ENCODE data around the gene SLC45A2. TPM values are rescaled to one million over a fixed set of nuclear protein-coding genes. Genes with fewer than 3 reads are reported as not detected.

SLC45A2 gene
- polyA plus RNA-seq, 1 donor from 2014 or later = 1.2 TPM

GRCh38 chr5:33939556-33940262, 44.8 kb downstream of the SLC45A2 start:
- Histone ChIP-seq H4K20me1 (ENCODE audit: insufficient read depth) (no peaks in the 10 kb centered on the region), H3K4me3 (ENCODE audit: low read length) (no peak overlapping the region), H2AFZ (ENCODE audit: low read depth, low read length) (no peak overlapping the region), H3K79me2 (replicated peaks; ENCODE audit: insufficient read depth, low read length) (no peaks in the 10 kb centered on the region), H3K9ac (ENCODE audit: low read length) (no peak overlapping the region), H3K36me3 (ENCODE audit: insufficient read depth, low read length) (no peaks in the 10 kb centered on the region), H3K27ac (ENCODE audit: low read length) (no peak overlapping the region), H3K27me3 (ENCODE audit: insufficient read depth, low read depth, low read length) (peaks cover 23% of the 10 kb centered on the region), H3K9me3 (ENCODE audit: low read length) (no peaks in the 10 kb centered on the region), H3K4me2 (ENCODE audit: low read length) (no peak overlapping the region), H3F3A (ENCODE audit: insufficient read depth, low read length, poor library complexity, severe bottlenecking) (no peaks in the 10 kb centered on the region), H3K9me2 (ENCODE audit: insufficient read depth, low read length) (no peaks in the 10 kb centered on the region)
- TF ChIP-seq RAD21 (conservative IDR thresholded peaks at IDR 0.05) = no peak

- Histone ChIP-seq H3K79me2 (replicated peaks; ENCODE audit: insufficient read depth, low read length) (no peaks in the 10 kb centered on the region), H3K27me3 (ENCODE audit: insufficient read depth, low read depth, low read length) (peaks cover 23% of the 10 kb centered on the region), H3K4me3 (ENCODE audit: low read length) (no peak overlapping the region), H4K20me1 (ENCODE audit: insufficient read depth) (no peaks in the 10 kb centered on the region), H3K9me3 (ENCODE audit: low read length) (no peaks in the 10 kb centered on the region), H3K4me2 (ENCODE audit: low read length) (no peak overlapping the region), H2AFZ (ENCODE audit: low read depth, low read length) (no peak overlapping the region), H3K36me3 (ENCODE audit: insufficient read depth, low read length) (no peaks in the 10 kb centered on the region), H3K27ac (ENCODE audit: low read length) (no peak overlapping the region), H3K9me2 (ENCODE audit: insufficient read depth, low read length) (no peaks in the 10 kb centered on the region), H3K9ac (ENCODE audit: low read length) (no peak overlapping the region), H3F3A (ENCODE audit: insufficient read depth, low read length, poor library complexity, severe bottlenecking) (no peaks in the 10 kb centered on the region)
- TF ChIP-seq SMC3 (conservative IDR thresholded peaks at IDR 0.05; ENCODE audit: poor library complexity) (no peak), POLR2AphosphoS5 (IDR thresholded peaks at IDR 0.05) (no peak), EP300 (conservative IDR thresholded peaks at IDR 0.05; ENCODE audit: poor library complexity, severe bottlenecking) (no peak), RAD21 (conservative IDR thresholded peaks at IDR 0.05) (no peak), MXI1 (conservative IDR thresholded peaks at IDR 0.05; ENCODE audit: poor library complexity, severe bottlenecking) (no peak), TAF1 (IDR thresholded peaks at IDR 0.05; ENCODE audit: low read depth) (no peak), EZH2 (IDR thresholded peaks at IDR 0.05; ENCODE audit: borderline replicate concordance, insufficient read depth, low read length, poor library complexity, severe bottlenecking) (no peak)
- TF ChIP-seq, protein P1, sequence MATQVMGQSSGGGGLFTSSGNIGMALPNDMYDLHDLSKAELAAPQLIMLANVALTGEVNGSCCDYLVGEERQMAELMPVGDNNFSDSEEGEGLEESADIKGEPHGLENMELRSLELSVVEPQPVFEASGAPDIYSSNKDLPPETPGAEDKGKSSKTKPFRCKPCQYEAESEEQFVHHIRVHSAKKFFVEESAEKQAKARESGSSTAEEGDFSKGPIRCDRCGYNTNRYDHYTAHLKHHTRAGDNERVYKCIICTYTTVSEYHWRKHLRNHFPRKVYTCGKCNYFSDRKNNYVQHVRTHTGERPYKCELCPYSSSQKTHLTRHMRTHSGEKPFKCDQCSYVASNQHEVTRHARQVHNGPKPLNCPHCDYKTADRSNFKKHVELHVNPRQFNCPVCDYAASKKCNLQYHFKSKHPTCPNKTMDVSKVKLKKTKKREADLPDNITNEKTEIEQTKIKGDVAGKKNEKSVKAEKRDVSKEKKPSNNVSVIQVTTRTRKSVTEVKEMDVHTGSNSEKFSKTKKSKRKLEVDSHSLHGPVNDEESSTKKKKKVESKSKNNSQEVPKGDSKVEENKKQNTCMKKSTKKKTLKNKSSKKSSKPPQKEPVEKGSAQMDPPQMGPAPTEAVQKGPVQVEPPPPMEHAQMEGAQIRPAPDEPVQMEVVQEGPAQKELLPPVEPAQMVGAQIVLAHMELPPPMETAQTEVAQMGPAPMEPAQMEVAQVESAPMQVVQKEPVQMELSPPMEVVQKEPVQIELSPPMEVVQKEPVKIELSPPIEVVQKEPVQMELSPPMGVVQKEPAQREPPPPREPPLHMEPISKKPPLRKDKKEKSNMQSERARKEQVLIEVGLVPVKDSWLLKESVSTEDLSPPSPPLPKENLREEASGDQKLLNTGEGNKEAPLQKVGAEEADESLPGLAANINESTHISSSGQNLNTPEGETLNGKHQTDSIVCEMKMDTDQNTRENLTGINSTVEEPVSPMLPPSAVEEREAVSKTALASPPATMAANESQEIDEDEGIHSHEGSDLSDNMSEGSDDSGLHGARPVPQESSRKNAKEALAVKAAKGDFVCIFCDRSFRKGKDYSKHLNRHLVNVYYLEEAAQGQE (IDR thresholded peaks at IDR 0.05; ENCODE audit: borderline replicate concordance) = no peak
- TF ChIP-seq, protein P2, sequence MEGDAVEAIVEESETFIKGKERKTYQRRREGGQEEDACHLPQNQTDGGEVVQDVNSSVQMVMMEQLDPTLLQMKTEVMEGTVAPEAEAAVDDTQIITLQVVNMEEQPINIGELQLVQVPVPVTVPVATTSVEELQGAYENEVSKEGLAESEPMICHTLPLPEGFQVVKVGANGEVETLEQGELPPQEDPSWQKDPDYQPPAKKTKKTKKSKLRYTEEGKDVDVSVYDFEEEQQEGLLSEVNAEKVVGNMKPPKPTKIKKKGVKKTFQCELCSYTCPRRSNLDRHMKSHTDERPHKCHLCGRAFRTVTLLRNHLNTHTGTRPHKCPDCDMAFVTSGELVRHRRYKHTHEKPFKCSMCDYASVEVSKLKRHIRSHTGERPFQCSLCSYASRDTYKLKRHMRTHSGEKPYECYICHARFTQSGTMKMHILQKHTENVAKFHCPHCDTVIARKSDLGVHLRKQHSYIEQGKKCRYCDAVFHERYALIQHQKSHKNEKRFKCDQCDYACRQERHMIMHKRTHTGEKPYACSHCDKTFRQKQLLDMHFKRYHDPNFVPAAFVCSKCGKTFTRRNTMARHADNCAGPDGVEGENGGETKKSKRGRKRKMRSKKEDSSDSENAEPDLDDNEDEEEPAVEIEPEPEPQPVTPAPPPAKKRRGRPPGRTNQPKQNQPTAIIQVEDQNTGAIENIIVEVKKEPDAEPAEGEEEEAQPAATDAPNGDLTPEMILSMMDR (IDR thresholded peaks at IDR 0.05; ENCODE audit: poor library complexity, severe bottlenecking) = no peak
Observed at GRCh38 chr5:33938881-33939280, 45.6 kb downstream of the SLC45A2 start.

Measured in neural cell (in vitro differentiated cells).